WERI-Rb-1 (cell line): ENCODE data around the gene MUC15.

Experiments used
- DNase-seq: peaks from one replicate; pipeline ENCODE4 v3.0.0-alpha.2; 2020
- H3K27ac ChIP-seq: fragments of 250-450 bp; sonication (Bioruptor Pico); 2 replicates; pipeline ENCODE4 v1.5.1; 2020; ENCODE audit warnings: mild to moderate bottlenecking, moderate library complexity
- H3K27me3 ChIP-seq: fragments of 250-450 bp; sonication (Bioruptor Pico); 2 replicates; pipeline ENCODE4 v1.5.1; 2021; ENCODE audit warnings: mild to moderate bottlenecking, low read depth, moderate library complexity; ENCODE audit not compliant: insufficient read depth, severe bottlenecking
- H3K36me3 ChIP-seq: fragments of 250-450 bp; sonication (Bioruptor Pico); 2 replicates; pipeline ENCODE4 v1.5.1; 2020; ENCODE audit warnings: mild to moderate bottlenecking, moderate library complexity
- H3K4me3 ChIP-seq: 2 replicates; pipeline ENCODE4 v1.5.1; 2011; ENCODE audit warnings: low read depth, mild to moderate bottlenecking, control low read depth, low read length
- H3K9me3 ChIP-seq: fragments of 250-450 bp; sonication (Bioruptor Pico); 2 replicates; pipeline ENCODE4 v1.5.1; 2021; ENCODE audit warnings: mild to moderate bottlenecking, moderate library complexity; ENCODE audit not compliant: severe bottlenecking
- TF ChIP-seq, protein P1 (sequence below): IDR thresholded peaks from 2 replicates; pipeline ENCODE4 v1.5.1; 2011; ENCODE audit warnings: low read depth, mild to moderate bottlenecking, control low read depth, inconsistent platforms, low read length

MUC15 gene

DNA sequence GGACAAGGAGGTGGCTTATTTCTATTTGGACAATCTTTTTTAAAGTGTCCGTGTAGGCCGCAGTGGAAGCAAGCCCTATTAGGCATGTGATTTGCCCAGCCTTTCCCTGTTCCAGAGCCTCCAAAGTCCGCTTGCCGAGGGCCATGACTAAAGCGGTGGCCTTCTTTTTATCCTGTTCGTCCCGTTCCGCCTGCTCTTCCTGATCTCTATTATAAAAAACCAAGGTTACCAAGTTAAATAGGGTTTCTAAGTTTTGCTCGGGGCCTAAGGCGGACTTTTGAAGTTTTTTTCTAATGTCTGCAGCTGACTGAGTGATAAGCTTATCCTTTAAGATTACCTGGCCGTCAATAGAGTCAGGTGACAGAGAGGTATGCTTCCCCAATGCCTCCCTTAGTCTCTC lies 21.6 kb upstream of the MUC15 start:
- no peaks in the 10 kb centered on the region for H3K36me3 ChIP-seq
- H3K27me3 ChIP-seq: no peaks in the 10 kb centered on the region
- no peak for DNase-seq

DNA sequence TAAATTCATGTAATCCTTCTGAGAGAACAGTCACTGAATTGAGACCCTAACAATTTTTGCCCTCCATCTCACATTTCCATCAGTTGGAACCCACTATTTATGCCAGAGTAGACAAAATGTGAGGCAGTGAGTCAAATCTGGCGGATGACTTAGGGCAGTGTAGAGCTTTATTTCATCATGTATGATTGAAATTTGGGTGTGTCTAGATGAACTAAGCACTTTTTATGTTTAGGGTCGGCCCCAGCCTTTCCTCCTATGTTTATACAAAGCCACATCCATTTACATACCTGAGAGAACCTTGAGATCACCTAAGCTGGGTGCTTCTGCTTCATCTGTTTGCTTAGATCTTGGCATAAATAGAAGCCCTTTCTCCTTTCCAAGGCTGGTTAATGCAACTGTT lies 15.0 kb upstream of the MUC15 start:
- TF ChIP-seq, protein P1, sequence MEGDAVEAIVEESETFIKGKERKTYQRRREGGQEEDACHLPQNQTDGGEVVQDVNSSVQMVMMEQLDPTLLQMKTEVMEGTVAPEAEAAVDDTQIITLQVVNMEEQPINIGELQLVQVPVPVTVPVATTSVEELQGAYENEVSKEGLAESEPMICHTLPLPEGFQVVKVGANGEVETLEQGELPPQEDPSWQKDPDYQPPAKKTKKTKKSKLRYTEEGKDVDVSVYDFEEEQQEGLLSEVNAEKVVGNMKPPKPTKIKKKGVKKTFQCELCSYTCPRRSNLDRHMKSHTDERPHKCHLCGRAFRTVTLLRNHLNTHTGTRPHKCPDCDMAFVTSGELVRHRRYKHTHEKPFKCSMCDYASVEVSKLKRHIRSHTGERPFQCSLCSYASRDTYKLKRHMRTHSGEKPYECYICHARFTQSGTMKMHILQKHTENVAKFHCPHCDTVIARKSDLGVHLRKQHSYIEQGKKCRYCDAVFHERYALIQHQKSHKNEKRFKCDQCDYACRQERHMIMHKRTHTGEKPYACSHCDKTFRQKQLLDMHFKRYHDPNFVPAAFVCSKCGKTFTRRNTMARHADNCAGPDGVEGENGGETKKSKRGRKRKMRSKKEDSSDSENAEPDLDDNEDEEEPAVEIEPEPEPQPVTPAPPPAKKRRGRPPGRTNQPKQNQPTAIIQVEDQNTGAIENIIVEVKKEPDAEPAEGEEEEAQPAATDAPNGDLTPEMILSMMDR: no peak
- Histone ChIP-seq H3K4me3 (no peak overlapping the region), H3K9me3 (no peaks in the 10 kb centered on the region), H3K27ac (no peak overlapping the region), H3K27me3 (no peaks in the 10 kb centered on the region), H3K36me3 (no peaks in the 10 kb centered on the region)
- DNase-seq: no peak

More for the DNA sequence above, 21.6 kb upstream of the MUC15 start:
- TF ChIP-seq, protein P1: no peak
- Histone ChIP-seq H3K9me3 (no peaks in the 10 kb centered on the region), H3K27ac (no peak overlapping the region), H3K4me3 (no peak overlapping the region)

DNA sequence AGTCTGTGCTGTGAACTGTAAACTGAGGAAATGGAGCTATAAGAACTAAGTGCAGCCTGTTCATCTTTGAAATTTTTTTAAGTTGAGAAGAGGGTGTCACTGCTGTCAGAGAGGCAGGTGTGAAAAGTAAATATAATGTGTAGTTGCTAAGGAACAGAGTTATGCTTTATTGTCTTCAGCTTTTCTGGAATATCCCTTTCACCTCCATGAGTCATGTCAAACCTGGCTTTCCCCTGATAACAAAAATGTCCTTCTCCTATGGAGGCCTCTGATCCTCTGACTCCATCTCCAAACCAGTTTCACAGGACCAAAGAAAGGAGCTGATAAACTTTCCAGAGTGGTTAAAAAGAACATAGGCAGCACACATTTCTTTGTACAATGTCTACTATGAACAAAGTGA lies 12.8 kb upstream of the MUC15 start:
- TF ChIP-seq, protein P1: no peak
- Histone ChIP-seq H3K27me3 (no peaks in the 10 kb centered on the region), H3K4me3 (no peak overlapping the region), H3K27ac (no peak overlapping the region), H3K36me3 (no peaks in the 10 kb centered on the region), H3K9me3 (no peaks in the 10 kb centered on the region)
- DNase-seq: no peak

DNA sequence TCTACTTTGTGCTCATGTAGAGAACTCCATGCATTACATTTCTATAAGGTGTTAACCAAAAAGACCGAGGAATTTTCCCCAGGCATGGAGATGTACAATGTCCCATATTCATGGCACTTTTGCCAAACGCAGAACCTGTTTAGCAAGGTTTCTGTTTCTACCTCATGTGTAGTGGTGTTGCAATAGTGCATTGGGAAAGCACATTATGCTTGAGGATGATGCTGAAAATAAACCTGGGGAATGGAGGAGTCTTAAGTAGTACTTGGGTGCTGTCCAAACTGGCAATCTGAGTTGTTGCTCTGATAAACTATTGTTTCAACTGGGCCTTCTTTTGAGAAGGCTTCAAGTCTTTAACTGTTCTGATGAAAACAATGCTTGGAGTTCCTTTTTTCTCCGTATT lies 11.5 kb upstream of the MUC15 start:
- Histone ChIP-seq H3K4me3 (no peak overlapping the region), H3K27me3 (no peaks in the 10 kb centered on the region), H3K27ac (no peak overlapping the region), H3K36me3 (no peaks in the 10 kb centered on the region), H3K9me3 (no peaks in the 10 kb centered on the region)
- TF ChIP-seq, protein P1: no peak
- DNase-seq: no peak

DNA sequence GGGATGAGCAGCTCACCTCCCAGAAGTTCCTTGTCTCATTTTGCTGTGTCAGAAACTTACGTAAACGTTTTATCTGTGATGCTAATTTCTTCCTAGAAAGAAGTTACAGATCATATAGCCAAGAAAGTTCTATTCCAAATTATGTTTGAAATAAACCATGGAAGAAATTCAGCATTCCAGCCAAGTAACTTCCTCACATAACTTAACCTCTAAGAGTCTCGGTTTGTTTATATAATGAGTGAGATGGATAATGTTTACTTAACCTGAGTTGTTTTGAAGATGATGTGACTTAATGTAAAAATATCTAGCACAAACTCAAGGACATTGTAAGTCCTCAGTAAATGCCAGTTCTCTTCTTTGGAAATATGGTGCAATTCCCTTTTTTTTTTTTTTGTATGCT lies 8.9 kb upstream of the MUC15 start:
- Histone ChIP-seq H3K27me3 (no peaks in the 10 kb centered on the region), H3K4me3 (no peak overlapping the region), H3K36me3 (no peaks in the 10 kb centered on the region), H3K27ac (no peak overlapping the region), H3K9me3 (no peaks in the 10 kb centered on the region)
- DNase-seq: no peak
- TF ChIP-seq, protein P1: no peak

DNA sequence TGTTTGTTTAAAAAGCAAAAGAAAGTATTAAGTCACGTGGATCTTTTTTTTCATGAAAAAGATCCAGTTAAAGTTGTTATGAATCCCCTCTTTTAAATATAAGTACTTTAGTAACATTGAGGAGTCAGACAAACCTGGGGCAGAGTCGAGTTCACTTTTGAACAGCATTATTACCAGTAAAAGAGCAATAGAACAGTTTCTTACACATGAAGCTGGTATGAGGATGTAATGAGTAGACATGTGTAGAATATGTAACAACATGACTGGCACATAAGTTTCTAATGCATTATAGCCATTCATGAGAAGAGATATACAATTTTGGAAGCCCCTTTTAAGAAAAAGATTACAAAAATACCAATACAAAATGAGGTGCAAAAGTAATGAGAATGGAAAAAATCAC lies 7.6 kb upstream of the MUC15 start:
- Histone ChIP-seq H3K36me3 (no peaks in the 10 kb centered on the region), H3K27me3 (no peaks in the 10 kb centered on the region), H3K4me3 (no peak overlapping the region), H3K9me3 (no peaks in the 10 kb centered on the region), H3K27ac (no peak overlapping the region)
- no peak for DNase-seq
- TF ChIP-seq, protein P1: no peak
